ENCODE data around the gene S100A14.

Gene S100A14

DNA sequence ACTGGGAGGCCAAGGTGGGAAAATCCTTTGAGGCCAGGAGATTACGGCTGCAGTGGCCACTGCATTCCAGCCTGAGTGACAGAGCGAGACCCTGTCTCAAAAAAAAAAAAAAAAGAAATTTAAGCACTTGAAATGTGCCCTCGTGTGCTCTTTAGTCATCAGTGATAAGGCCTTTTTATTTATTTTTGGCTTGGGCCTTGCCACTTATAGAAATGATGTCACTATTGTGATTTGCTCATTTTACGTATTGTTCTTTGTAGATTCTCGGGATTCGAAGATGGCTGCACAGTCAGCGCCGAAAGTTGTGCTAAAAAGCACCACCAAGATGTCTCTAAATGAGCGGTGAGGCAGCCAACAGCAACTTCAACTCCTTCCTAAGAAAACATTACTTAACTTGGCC lies 20.2 kb upstream of the S100A14 start:
- no peak for DNase-seq

DNA sequence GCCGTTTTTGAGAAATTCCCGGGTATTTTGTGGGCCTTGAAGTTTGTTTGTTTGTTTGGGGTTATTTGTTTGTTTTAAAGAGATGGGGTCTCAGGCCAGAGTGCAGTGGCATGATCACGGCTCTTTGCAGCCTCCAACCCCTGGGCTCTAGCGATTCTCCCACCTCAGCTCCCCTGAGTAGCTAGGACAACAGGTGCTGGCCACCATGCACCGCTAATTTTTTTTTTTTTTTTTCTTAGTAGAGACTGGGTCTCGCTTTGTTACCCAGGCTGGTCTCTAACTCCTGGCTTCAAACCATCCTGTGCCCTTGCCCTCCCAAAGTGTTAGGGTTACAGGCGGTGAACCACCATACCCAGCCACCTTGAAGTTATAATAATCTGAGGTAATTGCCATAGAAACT lies 19.7 kb upstream of the S100A14 start:
- DNase-seq, result no peak

DNA sequence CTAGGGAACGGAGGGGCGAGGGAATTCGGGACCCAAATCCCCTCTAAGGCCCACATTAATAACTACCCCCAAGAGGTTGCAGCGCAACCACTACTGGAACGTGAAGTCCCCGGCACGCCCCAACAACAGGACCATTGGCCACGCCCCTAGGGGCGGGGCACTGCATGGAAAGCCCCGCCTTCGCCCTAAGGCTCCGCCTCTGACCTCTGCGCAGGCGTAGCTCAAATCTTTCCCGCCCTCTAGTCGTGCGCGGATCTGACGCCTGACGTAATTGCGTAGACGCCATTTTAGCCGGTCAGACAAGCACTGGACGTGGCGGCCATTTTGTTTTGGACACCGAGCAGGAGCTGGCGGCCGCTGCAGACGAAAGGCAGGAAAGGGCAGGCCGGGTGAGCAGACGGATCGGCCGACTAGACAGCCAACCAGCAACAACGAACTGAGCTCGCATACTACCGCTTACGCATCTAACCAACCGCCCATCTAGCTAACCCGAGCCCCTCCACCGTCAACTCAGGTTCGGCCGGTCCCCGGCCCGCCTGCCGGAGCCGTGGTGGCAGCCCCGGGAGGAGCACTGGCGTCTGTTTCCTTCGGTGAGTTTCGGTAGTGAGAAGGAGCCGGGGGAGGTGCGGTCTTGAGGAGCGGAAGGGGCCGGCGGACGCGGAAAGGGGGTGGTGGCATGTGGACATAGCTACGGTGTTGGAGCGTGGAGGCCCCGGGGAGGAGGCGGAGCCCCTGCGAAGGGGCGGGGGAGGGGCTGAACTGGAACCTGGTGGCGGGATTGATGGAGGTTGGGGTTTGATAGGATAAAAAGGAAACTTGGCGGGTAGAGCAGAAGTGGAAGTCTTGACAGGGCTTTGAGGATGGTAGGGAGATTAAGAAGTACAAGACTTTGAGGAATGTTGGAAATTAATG lies 17.9 kb upstream of the S100A14 start, which contains the start of gene CHTOP:
CHTOP (plus strand) TSS at position 313 of the 912 bp plus-strand sequence. CDS start 2,523 bp downstream, outside the sequence.
- DNase-seq, result peak; percentile 99

DNA sequence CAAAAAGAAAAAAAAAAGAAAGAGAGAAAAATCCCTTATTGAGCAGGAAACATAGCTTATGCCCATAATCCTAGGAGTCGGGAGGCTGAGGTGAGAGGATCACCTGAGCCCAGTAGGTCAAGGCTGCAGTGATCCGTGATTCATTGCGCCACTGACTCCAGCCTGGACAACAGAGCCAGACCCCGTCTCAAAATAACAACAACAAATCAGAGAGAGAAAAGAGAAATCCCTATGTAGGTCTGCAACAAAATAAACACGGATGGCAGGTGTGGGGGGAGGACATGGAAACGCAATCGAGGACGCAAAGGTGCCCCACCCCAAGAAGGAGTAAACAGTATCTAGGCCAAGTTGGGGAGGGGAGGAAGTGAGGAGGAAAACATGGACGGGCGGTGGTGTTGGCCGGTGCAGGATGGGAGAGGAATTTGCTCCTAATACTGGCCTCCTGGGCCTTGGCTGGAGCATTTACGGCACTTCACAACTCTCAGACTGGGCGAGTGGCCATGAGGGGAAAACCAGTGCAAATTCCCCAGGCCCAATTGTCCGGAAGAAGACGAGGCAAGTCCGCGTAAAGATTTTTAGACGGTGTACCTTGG lies 17.1 kb upstream of the S100A14 start:
- DNase-seq, result no peak

DNA sequence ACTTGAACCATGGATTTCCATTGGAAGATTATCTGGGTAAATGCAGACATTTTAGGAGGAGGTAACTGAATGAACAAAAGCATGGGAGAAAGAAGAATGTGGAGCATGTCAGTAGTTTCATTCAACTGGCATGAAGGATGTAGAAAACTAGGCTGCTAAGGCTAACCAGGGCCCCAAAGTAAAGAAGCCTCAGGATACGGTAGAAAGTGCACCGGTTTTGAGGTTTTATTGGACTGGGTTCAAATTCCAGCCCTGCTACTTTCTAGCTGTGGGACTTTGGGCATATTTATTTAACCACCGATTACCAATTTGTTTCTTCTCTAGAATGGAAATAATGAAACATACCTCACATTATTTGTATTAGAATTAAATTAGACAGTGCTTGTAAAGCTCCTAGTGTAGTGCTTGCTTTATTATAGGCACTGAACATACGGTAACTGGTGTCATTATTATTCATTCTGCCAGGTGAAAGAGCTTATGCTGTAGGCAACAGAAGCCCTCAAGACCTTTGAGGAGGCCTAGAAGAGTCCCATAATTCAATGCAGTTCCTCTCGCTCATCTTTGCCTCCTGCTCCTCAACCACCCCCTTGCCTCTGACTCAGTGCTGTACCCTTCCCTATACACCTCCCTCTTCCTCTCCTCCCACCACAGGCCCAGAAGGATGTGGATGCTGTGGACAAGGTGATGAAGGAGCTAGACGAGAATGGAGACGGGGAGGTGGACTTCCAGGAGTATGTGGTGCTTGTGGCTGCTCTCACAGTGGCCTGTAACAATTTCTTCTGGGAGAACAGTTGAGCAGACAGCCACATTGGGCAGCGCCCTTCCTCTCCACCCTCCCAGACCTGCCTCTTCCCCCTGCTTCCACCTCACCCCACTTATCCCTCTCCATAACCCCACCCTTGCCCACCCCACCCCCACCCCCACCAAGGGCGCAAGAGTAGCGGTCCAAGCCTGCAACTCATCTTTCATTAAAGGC lies 15.2 kb upstream of the S100A14 start:
- DNase-seq, result no peak

DNA sequence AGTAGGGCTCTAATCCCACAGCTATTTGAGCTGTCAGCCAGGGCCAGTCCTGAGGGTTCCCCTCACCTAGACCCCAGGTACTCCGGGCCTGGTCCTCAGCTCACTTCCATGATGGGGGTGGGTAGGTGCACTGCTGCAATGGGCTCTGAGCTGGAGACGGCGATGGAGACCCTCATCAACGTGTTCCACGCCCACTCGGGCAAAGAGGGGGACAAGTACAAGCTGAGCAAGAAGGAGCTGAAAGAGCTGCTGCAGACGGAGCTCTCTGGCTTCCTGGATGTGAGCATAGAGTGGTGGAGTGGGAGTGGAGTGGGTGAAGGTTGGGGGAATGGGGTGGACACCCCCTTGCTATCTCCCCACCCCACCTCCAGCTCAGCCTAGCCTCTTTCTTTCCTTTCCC lies 14.3 kb upstream of the S100A14 start:
- no peak for DNase-seq

DNA sequence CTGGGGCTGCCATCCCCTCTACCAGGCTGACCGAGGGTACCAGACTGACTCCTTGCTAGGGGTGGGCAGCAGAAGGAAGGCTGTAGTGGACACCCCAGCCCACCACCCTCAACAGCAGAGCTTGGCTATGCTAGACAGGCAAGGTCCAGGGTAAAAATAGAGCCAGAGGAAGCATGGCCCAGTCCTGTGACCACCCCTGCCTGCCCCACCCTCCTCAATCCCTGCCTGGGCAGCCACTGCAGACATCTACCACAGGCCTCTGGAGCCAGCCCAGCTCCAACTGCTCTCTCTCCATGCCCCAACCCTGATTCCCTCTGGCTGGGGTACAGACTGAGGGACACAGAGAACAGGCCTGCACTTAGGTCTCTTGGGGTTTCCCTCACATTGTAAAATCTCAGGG lies 13.8 kb upstream of the S100A14 start:
- DNase-seq, result no peak

DNA sequence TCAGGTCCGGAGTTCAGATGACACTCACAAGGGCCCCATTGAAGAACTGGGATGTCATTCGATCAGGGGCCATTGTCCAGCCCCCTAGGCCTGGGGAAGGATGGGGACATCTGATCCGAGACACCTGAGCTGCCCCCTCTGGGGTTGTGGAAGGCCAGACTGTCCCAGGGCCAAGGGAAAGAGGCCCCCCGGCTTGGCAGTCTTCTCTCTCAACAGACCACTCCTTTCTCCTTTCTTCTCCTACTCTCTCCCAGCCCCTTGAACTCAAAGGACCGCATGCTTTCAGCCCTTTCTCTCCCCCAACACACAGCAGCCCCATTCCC lies 13.2 kb upstream of the S100A14 start:
- DNase-seq, result no peak

DNA sequence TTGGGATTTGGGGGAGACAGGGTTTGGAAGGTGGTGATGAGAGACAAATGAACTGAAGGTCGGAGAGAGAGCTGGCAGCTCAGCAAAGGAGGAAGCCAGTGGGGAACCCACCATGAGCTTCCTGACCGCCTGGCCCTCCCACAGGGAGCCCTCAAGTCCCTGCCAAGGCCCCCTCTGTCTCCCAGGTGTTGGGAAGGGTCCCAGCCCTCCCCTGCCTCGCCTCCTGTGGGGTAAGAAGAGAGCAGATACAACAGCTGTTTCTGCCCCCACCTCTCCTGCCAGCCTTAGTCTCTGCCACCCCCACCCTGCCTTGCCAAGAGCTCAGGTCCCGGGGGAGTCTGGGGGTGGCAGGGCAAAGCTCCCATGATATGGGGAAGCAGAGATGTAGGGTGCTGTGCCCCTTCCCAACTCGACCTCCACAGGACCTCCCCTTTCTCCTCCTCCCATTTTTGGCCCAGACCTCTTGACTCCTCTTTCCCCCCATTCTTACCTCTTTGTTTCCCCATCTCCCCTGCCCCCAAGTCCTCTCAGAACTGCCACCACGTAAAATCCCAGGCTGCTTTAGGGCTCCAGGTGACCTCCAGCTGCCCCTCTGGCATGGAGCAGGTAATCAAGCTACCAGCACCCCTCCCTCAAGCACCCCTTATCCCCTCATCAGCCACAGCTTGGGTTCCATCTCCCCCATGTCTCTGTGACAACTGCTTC lies 12.7 kb upstream of the S100A14 start:
- no peak for DNase-seq

DNA sequence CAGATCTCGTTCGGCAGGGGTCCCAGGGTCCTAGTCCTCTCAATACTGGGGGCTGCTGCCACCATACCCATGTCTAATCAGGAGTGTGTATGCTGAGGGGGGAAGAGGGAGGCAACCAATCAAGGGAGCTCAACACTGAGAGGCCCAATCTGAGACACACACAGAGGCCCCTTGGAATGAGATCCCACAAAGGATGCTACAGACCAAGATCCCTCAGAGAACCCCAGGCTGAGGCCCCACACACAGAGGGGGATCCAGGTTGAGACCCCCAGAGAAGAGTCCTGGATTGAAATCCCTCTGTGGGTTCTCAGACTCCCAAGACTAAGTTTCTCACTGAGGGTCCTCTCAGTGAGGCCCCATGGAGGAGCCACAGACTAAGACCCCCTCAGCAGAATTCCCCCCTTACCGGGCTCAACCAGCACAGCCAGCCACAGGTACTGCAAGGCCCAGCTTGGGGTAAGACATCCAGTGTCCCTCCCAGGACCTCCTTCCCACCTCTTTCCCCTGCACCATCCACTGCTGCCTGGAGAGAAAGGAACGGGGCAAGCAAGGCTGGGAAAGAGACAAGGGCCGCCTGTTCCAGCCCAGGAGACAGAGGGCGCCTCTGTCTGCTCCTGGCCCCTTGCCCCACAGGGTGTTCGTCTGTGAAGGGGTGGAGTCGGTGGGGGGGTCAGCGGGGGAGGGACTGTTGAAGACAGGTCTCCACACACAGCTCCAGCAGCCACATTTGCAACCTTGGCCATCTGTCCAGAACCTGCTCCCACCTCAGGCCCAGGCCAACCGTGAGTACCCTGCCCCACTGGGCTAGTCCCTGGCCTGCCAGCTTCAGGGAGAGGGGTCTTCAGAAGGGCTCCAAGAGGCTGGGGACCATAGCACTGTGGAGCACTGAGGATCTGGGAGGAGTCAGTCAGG lies 11.8 kb upstream of the S100A14 start, which contains the start of gene S100A1:
S100A1 (plus strand) TSS at position 720 of the 912 bp plus-strand sequence. CDS start 2,088 bp downstream, outside the sequence.
- DNase-seq, result no peak

DNA sequence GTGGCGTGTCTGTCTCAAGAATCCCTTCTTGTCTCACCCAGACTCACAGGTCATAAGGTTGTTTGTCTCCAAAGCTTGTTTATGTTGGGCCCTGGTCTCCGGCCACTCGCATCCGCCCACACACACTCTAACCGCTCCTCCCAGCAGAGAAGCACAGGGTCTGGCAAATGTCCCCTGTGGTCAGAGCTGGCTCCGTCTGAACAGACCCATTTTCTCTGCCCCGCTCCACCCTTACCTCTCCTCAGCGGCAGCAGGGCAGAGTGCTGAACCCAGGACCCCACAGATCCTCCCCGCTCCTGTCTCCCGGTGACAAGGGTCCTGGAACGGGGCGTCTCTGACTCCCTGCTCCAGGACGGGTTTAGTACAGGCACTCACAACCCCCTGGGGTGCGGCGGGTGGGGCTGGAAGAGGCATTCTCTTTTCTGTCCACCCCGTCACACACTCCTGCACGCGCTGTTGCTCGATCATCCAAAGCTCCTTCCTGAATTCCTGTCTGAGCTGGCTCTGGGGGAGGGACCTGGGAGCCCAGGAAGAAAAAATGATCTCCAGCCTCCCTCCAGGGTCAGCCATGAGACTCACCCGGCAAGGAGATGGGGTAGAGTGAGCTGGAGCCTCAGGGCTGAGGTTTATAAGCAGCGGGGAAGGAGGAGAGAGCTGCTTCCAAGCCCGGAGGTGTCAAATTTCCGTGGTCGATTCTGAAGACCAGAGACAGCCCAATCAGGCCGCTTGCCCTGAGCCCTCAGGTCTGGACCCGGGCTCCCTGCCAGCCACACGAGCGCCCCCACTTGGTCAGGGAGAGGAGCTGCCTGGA lies 11.0 kb upstream of the S100A14 start, which contains the start of gene S100A13:
S100A13 (minus strand) TSS at position 602 of the 811 bp plus-strand sequence. CDS start 1,033 bp downstream, outside the sequence.
- DNase-seq, result peak; percentile 89

DNA sequence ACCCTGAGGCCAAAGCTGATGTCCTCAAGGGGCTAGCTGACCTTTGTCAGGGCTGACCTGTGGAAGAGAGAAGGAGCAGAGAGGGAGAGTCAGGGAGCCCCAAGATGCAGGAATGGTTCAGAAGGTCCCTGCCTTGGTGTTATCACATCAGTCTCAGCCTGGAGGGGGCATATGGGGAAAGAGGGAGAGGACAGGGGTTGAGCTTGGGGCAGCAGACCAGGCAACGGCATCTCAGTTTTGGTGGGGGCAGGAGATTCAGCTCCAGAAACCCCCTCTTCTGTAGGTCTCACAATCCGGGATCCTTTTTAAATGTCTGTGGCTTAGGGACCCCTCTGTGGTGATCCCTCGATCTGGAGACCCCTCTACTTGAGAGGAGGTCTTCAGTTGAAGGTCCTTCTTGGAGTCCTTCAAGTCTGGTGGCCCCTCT lies 10.4 kb upstream of the S100A14 start:
- DNase-seq, result no peak

DNA sequence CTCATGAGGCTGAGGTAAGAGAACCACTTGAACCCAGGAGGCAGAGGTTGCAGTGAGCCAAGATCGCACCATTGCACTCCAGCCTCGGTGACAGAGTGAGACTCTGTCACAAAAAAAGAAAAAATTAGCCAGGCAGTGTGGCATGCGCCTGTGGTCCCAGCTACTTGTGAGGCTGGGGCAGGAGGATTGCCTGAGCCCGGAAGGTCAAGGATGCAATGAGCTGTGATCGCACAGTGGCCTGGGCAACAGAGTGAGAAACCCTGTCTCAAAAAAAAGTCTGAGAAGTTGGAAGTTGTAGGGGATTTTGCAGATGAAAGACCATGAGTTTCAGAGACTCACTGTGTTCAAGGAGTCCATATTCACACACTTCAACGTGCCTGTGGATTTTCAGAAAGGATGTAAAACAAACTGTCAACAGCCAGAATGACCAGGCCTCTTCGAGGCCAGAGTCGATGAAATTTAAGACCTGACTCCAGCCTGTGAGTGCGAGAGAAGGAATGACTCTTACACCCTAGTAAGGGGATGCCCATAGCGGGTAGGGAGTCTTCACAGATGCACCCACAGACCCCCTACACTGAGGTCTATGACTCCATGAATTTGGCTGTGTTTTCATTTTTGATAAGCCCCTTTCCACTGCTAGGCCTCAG lies 9.0 kb upstream of the S100A14 start:
- no peak for DNase-seq

DNA sequence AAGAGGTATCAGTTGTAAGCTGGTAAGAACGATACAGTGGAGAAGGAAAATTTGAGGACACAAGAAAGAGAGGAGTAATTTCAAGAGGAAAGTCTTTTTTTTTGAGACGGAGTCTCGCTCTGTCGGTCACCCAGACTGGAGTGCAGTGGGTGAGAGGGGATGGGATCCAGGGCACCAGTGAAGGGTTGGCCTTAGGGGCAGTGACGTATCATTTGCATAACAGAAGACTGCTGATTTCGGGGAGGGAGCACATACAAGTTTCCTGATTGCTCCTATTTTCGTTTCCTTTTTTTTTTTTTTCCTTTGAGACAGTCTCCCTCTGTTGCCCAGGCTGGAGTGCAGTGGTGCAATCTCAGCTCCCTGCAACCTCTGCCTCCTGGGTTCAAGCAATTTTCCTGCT lies 7.0 kb upstream of the S100A14 start:
- DNase-seq, result no peak

DNA sequence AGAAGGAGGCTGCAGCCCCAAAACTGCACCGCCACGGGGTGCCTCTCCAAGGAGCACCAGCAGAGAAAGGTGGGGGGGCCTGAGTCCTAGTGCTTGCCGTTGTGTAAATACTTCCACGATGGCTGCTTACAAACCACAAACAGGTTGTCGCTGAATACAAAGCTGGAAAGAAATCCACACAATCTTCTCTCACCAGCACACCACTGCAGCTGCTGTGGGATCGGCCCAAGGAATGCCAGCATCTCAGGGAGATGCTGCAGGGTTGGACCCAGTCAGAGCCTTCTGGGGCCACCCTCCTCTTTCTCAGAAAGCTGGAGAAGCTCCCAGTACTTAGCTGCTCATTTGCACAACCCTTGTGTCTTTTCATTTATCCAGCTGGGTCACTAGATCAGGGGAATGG lies 3.0 kb upstream of the S100A14 start:
- DNase-seq, result no peak

DNA sequence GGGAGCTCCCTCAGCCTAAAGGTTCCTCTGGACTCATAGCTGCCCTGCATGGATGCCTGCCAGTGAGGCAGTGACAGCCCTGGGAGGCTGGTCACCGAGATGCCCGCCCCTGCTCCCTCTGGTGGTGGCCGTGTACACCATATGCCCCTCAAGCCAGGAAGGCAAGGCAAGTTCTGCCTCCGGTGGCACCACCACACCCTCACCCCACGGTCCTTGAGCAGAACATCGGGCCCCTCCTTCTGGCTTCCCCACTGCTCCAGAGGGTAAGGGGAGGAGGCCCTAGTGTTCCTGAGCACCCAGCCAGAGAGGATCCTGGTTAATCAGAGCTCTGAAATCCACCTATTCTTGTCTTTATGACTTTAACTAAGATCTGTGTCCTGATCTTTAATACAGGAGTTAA lies 1.5 kb upstream of the S100A14 start:
- no peak for DNase-seq

DNA sequence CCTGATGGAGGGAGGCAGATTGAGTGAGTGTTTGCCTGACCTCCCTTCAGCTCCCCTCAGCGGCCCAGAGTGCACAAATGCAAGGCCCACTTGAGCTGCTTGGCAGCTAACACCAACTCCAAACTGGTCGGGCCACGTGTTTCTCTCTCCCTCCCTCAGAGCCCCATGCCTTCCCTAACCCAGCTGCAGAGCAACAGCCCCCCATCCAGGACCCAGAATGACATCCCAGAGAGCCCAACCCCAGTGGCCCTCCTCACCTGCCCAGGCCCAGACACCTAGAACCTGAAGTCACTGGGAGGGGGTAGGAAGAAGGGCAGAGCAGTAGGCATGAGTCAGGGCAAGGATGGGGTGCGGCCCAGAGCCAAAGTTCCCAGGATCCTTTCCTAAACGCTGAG lies 789 bp upstream of the S100A14 start:
- DNase-seq, result no peak

DNA sequence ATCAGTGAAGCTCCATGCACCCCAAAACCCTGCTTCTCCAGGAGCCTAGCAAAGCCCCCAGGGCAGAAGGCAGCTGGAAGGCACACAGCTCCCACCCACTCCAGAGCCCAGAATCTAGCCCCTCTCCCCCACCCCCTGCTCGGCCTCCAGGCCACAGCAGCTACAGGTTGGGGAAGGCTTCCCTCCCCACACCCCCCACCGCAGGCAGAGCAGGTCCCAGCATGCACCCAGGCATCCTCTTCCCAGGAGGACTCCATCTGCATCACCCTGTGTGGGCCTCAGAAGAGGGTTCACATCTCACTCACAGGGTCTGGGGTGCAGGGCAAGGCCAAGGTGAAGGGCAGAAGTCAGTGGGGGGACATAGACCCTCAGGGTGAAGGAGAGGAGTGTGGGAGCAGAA lies 719 bp downstream of the S100A14 start:
- no peak for DNase-seq

DNA sequence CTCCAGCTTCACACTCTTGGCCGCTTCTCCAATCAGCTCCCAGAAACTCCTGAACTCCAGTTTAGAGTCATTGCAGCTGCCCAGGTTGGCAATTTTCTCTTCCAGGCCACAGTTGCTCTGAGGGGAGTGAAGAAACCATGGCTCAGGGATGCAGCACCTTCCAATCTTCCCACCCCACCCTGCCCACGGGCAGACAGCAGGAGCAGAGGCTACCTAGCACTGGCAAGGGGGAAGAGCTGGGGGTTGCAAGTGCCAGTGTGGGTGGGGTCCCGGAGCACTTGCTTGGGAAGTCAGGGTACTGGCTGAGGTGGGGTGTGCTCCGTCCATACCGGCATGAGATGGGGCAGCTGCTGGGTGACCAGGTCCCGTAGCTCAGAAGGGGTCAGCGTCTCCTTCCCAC lies 1.2 kb downstream of the S100A14 start:
- DNase-seq, result no peak

All from NCI-H1092 (cell line).